Measurements from ENCODE around the gene TMEM25. TPM values are rescaled to one million over a fixed set of nuclear protein-coding genes. Genes with fewer than 3 reads are reported as not detected.
"Not testable (repeated sequence)": the region's sequence is repeated elsewhere in the genome, so short reads cannot be mapped to it uniquely, and the experiment has no call there.

The TMEM25 gene
- total RNA-seq, 2 experiments from 2014 or later = 13.3 to 14.1 TPM

DNA sequence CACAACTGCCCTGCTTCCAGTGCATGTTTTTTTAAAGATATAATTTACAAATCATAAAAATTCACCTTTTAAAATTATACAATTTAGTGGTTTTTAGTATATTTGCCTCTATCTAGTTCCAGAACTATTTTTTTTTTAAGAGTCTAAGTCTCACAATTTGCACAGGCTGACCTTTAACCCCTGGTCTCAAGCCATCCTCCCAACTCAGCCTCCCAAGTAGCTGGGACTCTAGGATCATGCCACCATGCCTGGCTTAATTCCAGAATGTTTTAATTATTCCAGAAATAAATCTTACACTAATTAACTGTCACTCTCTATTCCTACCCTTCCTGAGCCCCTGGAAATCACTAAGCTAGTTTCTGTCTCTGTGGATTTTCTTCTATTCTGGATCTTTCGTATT, 39.8 kb downstream of the TMEM25 start:
- intact Hi-C loops (cut with micrococcal nuclease) = loop anchor here (5.0 kb wide), 1 partner anchor 363 kb away; no protein-coding TSS in a partner anchor
- Mint-ChIP-seq H3K4me3 (no peak overlapping the region), H3K27ac (peak overlapping the region; percentile 94), H3K9me3 (no peaks in the 10 kb centered on the region), H3K4me1 (ENCODE audit: low read depth) (peaks cover 45% of the 10 kb centered on the region), H3K36me3 (ENCODE audit: low read depth) (peaks cover 12% of the 10 kb centered on the region), H3K27me3 (ENCODE audit: low read depth) (no peaks in the 10 kb centered on the region)
- no peak for DNase-seq
- CTCF ChIA-PET = interaction anchor here (0.7 kb wide), 1 partner anchor 425 kb away, joined by 5 read pairs; no protein-coding TSS in a partner anchor

DNA sequence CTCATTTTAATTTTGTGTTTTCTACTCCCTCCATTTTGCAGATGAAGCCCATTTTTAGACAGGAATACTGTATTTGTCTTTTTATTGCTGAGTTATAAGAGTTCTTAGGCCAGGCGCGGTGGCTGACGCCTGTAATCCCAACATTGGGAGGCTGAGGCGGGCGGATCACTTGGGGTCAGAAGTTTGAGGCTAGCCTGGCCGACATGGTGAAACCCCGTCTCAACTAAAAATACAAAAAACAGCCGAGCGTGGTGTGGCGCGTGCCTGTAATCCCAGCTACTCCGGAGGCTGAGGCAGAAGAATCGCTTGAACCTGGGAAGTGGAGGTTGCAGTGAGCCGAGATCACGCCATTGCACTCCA, 40.7 kb downstream of the TMEM25 start:
- not testable (repeated sequence) for H3K27me3 Mint-ChIP-seq (ENCODE audit: low read depth)
- intact Hi-C loops (cut with micrococcal nuclease) = loop anchor here (1.0 to 5.0 kb wide), 5 partner anchors 171 to 459 kb away; partner anchors contain the start of genes ATP5MG, RPS25, SLC37A4 and TRAPPC4

DNA sequence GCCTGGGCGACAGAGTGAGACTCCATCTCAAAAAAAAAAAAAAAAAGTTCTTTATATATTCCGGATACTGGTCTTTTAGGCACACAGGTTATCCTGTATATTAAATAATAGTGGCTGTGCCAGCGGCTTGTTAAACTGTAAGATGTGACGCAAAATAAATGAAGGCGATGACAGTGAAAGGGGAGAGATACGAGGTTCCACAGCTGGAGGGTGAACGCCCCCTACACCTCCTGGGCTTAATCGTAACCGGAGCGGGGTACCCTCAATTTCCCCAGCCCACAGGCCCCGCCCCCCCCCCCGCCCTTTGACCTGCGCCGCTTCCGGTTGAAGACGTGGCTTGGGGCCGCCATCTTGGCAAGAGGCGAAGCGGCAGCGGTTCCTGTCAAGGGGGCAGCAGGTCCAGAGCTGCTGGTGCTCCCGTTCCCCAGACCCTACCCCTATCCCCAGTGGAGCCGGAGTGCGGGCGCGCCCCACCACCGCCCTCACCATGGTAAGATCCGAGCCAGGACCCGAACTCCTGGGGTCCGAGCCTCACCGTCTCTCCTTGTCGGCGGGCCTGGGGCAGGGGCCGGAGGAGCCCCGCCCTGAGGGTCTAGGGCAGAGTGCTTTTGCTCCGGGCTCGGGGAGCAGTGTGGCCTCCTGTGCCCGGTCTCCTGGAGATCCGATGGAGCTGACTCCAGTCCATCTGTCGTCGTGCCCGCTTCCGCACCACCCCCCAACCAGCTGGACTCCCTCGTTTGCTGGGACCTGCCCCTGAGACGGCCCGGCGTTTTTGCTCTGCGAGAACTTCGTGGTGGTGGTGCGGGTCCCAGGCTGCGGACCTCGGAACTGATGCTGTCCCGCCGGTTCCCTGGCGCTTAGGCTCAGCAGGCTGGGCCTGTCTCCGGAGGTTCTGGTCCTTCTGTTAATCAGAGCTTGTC, 41.3 kb downstream of the TMEM25 start, which contains the start of gene ARCN1:
Gene ARCN1 (plus strand): TSS at position 349 of the 920 bp plus-strand sequence. CDS start 139 bp downstream, at position 488.
- intact Hi-C loops (cut with micrococcal nuclease) = loop anchor here (1.0 to 5.0 kb wide), 5 partner anchors 172 to 458 kb away; partner anchors contain the start of genes ATP5MG, RPS25, SLC37A4 and TRAPPC4
- H3K4me3 Mint-ChIP-seq = peak within 1 kb of the TSS; percentile 91
- CTCF ChIA-PET = interaction anchor here (1.5 kb wide), 1 partner anchor 38 kb away, joined by 5 read pairs; no protein-coding TSS in a partner anchor
- H3K27ac Mint-ChIP-seq = peak within 1 kb of the TSS; percentile 94
- no peaks in the 10 kb centered on the region for H3K9me3 Mint-ChIP-seq
- H3K4me1 Mint-ChIP-seq (ENCODE audit: low read depth) = peaks cover 54% of the 10 kb centered on the region
- H3K27me3 Mint-ChIP-seq (ENCODE audit: low read depth) = no peaks in the 10 kb centered on the region
- peak; percentile 84 for DNase-seq
- H3K36me3 Mint-ChIP-seq (ENCODE audit: low read depth) = peaks cover 17% of the 10 kb centered on the region

More for the DNA sequence above, 40.7 kb downstream of the TMEM25 start:
- Mint-ChIP-seq H3K36me3 (ENCODE audit: low read depth) (peaks cover 15% of the 10 kb centered on the region), H3K4me1 (ENCODE audit: low read depth) (peaks cover 47% of the 10 kb centered on the region), H3K4me3 (peak overlapping the region; percentile 91), H3K27ac (peak overlapping the region; percentile 94)
- H3K9me3 Mint-ChIP-seq, CTCF ChIA-PET: not testable (repeated sequence)
- peak; percentile 24 for DNase-seq

DNA sequence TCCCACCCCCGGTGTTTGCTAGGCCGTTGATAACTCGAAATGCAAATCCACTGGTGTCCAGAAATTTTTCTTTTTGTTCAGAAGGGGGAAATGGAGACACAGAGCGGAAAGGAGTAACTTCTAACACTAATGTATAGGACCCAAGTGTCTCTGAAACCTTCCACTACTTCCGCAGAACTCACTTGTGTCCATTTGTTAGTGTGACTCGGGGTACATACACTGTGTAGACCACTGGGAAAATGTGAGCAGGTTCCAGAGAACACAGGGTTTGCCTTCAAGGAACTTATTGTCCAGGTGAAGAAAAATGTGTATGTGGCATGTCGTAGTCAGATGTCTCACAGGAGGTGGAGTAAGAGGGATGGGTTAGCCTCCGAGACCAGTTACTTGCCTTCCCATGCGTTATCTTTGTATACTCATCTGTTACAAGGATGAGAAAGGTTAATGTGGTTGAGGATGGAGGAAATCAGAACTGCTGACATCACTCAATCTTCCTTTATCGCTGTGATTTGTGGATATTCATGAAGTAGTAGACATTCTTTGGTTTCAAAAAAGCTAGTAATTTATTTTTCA, 42.1 kb downstream of the TMEM25 start:
- H3K27me3 Mint-ChIP-seq (ENCODE audit: low read depth) = no peaks in the 10 kb centered on the region
- peaks cover 20% of the 10 kb centered on the region for H3K36me3 Mint-ChIP-seq (ENCODE audit: low read depth)
- peak; percentile 57 for DNase-seq
- peaks cover 58% of the 10 kb centered on the region for H3K4me1 Mint-ChIP-seq (ENCODE audit: low read depth)
- CTCF ChIA-PET = interaction anchor here (1.5 kb wide), 1 partner anchor 37 kb away, joined by 5 read pairs; no protein-coding TSS in a partner anchor
- no peaks in the 10 kb centered on the region for H3K9me3 Mint-ChIP-seq
- intact Hi-C loops (cut with micrococcal nuclease) = loop anchor here (1.0 to 5.0 kb wide), 7 partner anchors 36 to 457 kb away; partner anchors contain the start of genes ATP5MG, RPS25, SLC37A4 and TRAPPC4
- peak overlapping the region; percentile 91 for H3K4me3 Mint-ChIP-seq
- H3K27ac Mint-ChIP-seq = peak overlapping the region; percentile 94

DNA sequence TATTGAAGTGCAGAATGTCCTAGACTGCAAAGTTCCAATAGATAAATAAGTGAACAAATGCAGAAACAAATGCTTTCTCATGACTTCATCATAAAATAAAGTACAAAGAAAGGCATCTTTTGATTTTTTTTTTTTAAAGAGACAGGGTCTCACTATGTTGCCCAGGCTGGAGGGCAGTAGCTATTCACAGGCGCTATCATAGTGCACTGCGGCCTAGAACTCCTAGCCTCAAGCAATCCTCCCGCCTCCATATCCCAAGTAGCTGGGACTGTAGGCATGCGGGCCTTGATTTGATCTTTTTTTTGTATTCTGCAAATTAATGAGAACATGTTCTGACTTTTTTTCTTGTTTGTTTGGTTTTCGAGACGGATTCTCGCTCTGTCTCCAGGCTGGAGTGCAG, 43.6 kb downstream of the TMEM25 start:
- CTCF ChIA-PET = interaction anchor here (0.8 kb wide), 1 partner anchor 89 kb away, joined by 3 read pairs; no protein-coding TSS in a partner anchor
- DNase-seq = no peak
- H3K4me1 Mint-ChIP-seq (ENCODE audit: low read depth) = peaks cover 64% of the 10 kb centered on the region
- H3K27ac Mint-ChIP-seq = no peak overlapping the region
- peak overlapping the region; percentile 21 for H3K4me3 Mint-ChIP-seq
- no peaks in the 10 kb centered on the region for H3K27me3 Mint-ChIP-seq (ENCODE audit: low read depth)
- intact Hi-C loops (cut with micrococcal nuclease) = loop anchor here (5.0 kb wide), 1 partner anchor 367 kb away; no protein-coding TSS in a partner anchor
- H3K36me3 Mint-ChIP-seq (ENCODE audit: low read depth) = peaks cover 20% of the 10 kb centered on the region
- H3K9me3 Mint-ChIP-seq = no peaks in the 10 kb centered on the region

DNA sequence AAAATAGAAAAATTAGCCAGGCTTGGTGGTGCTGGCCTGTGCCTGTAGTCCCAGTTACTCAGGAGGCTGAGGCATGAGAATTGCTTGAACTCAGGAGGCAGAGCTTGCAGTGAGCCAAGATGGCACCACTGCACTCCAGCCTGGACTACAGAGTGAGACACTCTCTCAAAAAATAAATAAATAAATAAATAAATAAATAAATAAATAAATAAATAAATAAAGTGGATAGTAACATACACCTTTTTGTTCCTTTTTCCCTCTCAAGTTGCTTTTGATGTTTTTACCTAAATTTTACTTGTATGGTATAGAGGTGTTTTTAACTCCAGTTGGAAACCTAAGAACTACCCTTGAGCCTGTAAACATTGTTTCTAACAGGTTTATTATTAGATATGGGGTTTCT, 47.0 kb downstream of the TMEM25 start:
- intact Hi-C loops (cut with micrococcal nuclease); H3K27ac Mint-ChIP-seq; CTCF ChIA-PET; H3K4me3 Mint-ChIP-seq; H3K9me3 Mint-ChIP-seq; H3K27me3 Mint-ChIP-seq (ENCODE audit: low read depth); DNase-seq: not testable (repeated sequence)
- Mint-ChIP-seq H3K4me1 (ENCODE audit: low read depth) (peaks cover 53% of the 10 kb centered on the region), H3K36me3 (ENCODE audit: low read depth) (peaks cover 21% of the 10 kb centered on the region)

DNA sequence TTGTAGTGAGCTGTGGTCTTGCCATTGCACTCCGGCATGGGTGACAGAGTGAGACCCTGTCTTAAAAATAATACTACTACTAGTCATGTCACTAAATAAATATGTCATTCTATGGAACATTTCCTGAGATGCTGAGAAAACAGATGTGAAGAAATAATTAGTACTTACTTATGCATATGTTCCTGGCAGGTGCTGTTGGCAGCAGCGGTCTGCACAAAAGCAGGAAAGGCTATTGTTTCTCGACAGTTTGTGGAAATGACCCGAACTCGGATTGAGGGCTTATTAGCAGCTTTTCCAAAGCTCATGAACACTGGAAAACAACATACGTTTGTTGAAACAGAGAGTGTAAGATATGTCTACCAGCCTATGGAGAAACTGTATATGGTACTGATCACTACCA, 50.1 kb downstream of the TMEM25 start:
- Mint-ChIP-seq H3K4me3 (no peak overlapping the region), H3K4me1 (ENCODE audit: low read depth) (peaks cover 25% of the 10 kb centered on the region)
- intact Hi-C loops (cut with micrococcal nuclease) = no loop called here

More for the DNA sequence above, 50.1 kb downstream of the TMEM25 start:
- no peak for DNase-seq
- H3K27ac Mint-ChIP-seq = no peak overlapping the region
- H3K9me3 Mint-ChIP-seq = no peaks in the 10 kb centered on the region
- CTCF ChIA-PET = no interaction called here
- peaks cover 28% of the 10 kb centered on the region for H3K36me3 Mint-ChIP-seq (ENCODE audit: low read depth)
- no peaks in the 10 kb centered on the region for H3K27me3 Mint-ChIP-seq (ENCODE audit: low read depth)

Other genes starting within 250 kb of the TMEM25 start
- 100 to 1,000 TPM; 377 to 415 TPM for gene CD3E, start 226.5 kb upstream of the TMEM25 start, total RNA-seq
- 100 to 1,000 TPM; 259 to 285 TPM for gene CD3D, start 188.5 kb upstream of the TMEM25 start, total RNA-seq
- 100 to 1,000 TPM; 103 to 106 TPM for gene CD3G, start 186.8 kb upstream of the TMEM25 start, total RNA-seq
- gene UBE4A, start 171.6 kb upstream of the TMEM25 start, total RNA-seq = 10 to 100 TPM; 35.3 to 35.7 TPM
- gene ATP5MG, start 129.6 kb upstream of the TMEM25 start, total RNA-seq = 100 to 1,000 TPM; 279 to 284 TPM
- 10 to 100 TPM; 68.4 to 68.5 TPM for gene KMT2A, start 94.7 kb upstream of the TMEM25 start, total RNA-seq
- gene TTC36, start 3.7 kb upstream of the TMEM25 start, total RNA-seq = not detected
- gene IFT46, start 34.7 kb downstream of the TMEM25 start, total RNA-seq = 10 to 100 TPM; 18.1 to 20.0 TPM
- gene ARCN1, start 41.2 kb downstream of the TMEM25 start, total RNA-seq = 100 to 1,000 TPM; 159 to 174 TPM
- gene PHLDB1, start 76.4 kb downstream of the TMEM25 start, total RNA-seq = 1 to 10 TPM; 2.0 TPM
- not detected for gene TREH, start 148.5 kb downstream of the TMEM25 start, total RNA-seq

Data from activated naive CD4-positive, alpha-beta T cell treated with anti-CD3 and anti-CD28 coated beads for 36 hours (primary cell).